Mesenchymal stem cell (in vitro differentiated cells and primary cell): ENCODE data around the gene PCYT1A. TPM values are rescaled to one million over a fixed set of nuclear protein-coding genes. Genes with fewer than 3 reads are reported as not detected.

Experiments
- DNase-seq: peaks from one replicate; pipeline ENCODE4 v3.0.0-alpha.2; 2013
- H2AFZ ChIP-seq: one replicate; pipeline ENCODE4 v1.6.1; 2013; ENCODE audit warnings: low read depth, mild to moderate bottlenecking, control low read depth, inconsistent platforms, low read length, moderate library complexity
- H2AK5ac ChIP-seq: 2 replicates; pipeline ENCODE4 v1.6.1; 2013; ENCODE audit warnings: low read length, moderate library complexity, mild to moderate bottlenecking, inconsistent platforms; ENCODE audit not compliant: severe bottlenecking
- H2BK120ac ChIP-seq: one replicate; pipeline ENCODE4 v1.6.1; 2013; ENCODE audit warnings: low read depth, mild to moderate bottlenecking, inconsistent platforms, low read length, moderate library complexity
- H2BK12ac ChIP-seq, 2 experiments: one replicate each; pipeline ENCODE4 v1.6.1; 2013; ENCODE audit warnings: inconsistent platforms in 2 of 2, low read length in 2 of 2, mild to moderate bottlenecking in 2 of 2, moderate library complexity in 2 of 2, control low read depth in 1 of 2
- H2BK15ac ChIP-seq: one replicate; pipeline ENCODE4 v1.6.1; 2013; ENCODE audit warnings: mild to moderate bottlenecking, low read depth, inconsistent platforms; ENCODE audit not compliant: poor library complexity, severe bottlenecking
- H2BK5ac ChIP-seq: 2 replicates; pipeline ENCODE4 v1.6.1; 2013; ENCODE audit warnings: low read depth, mild to moderate bottlenecking, low read length, control low read depth, inconsistent platforms; ENCODE audit not compliant: poor library complexity, severe bottlenecking
- H3K14ac ChIP-seq, 2 experiments: one replicate each; pipeline ENCODE4 v1.6.1; 2013; ENCODE audit warnings: inconsistent platforms in 2 of 2, low read length in 2 of 2, control low read depth in 1 of 2, mild to moderate bottlenecking in 1 of 2, moderate library complexity in 1 of 2
- H3K18ac ChIP-seq, 2 experiments: one replicate each; pipeline ENCODE4 v1.6.1; 2013; ENCODE audit warnings: inconsistent platforms in 2 of 2, low read length in 2 of 2, control low read depth in 1 of 2, low read depth in 1 of 2, mild to moderate bottlenecking in 1 of 2
- H3K23ac ChIP-seq, 2 experiments: one replicate each; pipeline ENCODE4 v1.6.1; 2013; ENCODE audit warnings: inconsistent platforms in 2 of 2, low read length in 2 of 2, mild to moderate bottlenecking in 2 of 2, moderate library complexity in 2 of 2, control low read depth in 1 of 2
- H3K27ac ChIP-seq: 2 replicates; pipeline ENCODE4 v1.5.1; 2013; ENCODE audit warnings: mild to moderate bottlenecking, moderate library complexity, low read length, control low read depth, inconsistent platforms; ENCODE audit not compliant: poor library complexity, severe bottlenecking
- H3K27me3 ChIP-seq, 2 experiments: 2 replicates each; pipeline versions ENCODE4 v1.6.1 to v1.7.0; 2013; ENCODE audit warnings: low read length in 2 of 2, mild to moderate bottlenecking in 2 of 2, moderate library complexity in 2 of 2, control low read depth in 1 of 2, inconsistent platforms in 1 of 2; ENCODE audit not compliant: control insufficient read depth in 1 of 2, insufficient read depth in 1 of 2
- H3K36me3 ChIP-seq, 2 experiments: 2 replicates each; pipeline versions ENCODE4 v1.6.1 to v1.7.0; 2013; ENCODE audit warnings: low read length in 2 of 2, control low read depth in 1 of 2, inconsistent platforms in 1 of 2, low read depth in 1 of 2, mild to moderate bottlenecking in 1 of 2; ENCODE audit not compliant: insufficient read depth in 2 of 2, control insufficient read depth in 1 of 2
- H3K4ac ChIP-seq, 2 experiments: one replicate each; pipeline ENCODE4 v1.6.1; 2013; ENCODE audit warnings: inconsistent platforms in 2 of 2, low read length in 2 of 2, mild to moderate bottlenecking in 2 of 2, moderate library complexity in 2 of 2, control low read depth in 1 of 2, low read depth in 1 of 2
- H3K4me1 ChIP-seq: 2 replicates; pipeline ENCODE4 v1.6.1; 2013; ENCODE audit warnings: low read depth, low read length, control low read depth; ENCODE audit not compliant: control insufficient read depth, insufficient read depth
- H3K4me2 ChIP-seq: 2 replicates; pipeline ENCODE4 v1.6.1; 2013; ENCODE audit warnings: low read length, mild to moderate bottlenecking, inconsistent platforms; ENCODE audit not compliant: poor library complexity, severe bottlenecking
- H3K4me3 ChIP-seq, 2 experiments: 2 replicates each; pipeline versions ENCODE4 v1.5.1 to v1.7.0; 2013; ENCODE audit warnings: low read length in 2 of 2, mild to moderate bottlenecking in 2 of 2, control low read depth in 1 of 2, low read depth in 1 of 2; ENCODE audit not compliant: insufficient read depth in 1 of 2
- H3K79me1 ChIP-seq: replicated peaks from 2 replicates; pipeline ENCODE4 v1.6.1; 2013; ENCODE audit warnings: mild to moderate bottlenecking, control low read depth, low read length, inconsistent platforms; ENCODE audit not compliant: poor library complexity, severe bottlenecking
- H3K9ac ChIP-seq: 2 replicates; pipeline ENCODE4 v1.7.0; 2013; ENCODE audit warnings: mild to moderate bottlenecking, low read length, moderate library complexity
- H3K9me3 ChIP-seq: 2 replicates; pipeline ENCODE4 v1.7.0; 2013; ENCODE audit warnings: mild to moderate bottlenecking, low read length; ENCODE audit not compliant: control insufficient read depth
- H4K8ac ChIP-seq: one replicate; pipeline ENCODE4 v1.6.1; 2013; ENCODE audit warnings: inconsistent platforms, mild to moderate bottlenecking, low read length, moderate library complexity
- H4K91ac ChIP-seq: one replicate; pipeline ENCODE4 v1.6.1; 2013; ENCODE audit warnings: mild to moderate bottlenecking, low read length, inconsistent platforms
- WGBS: methylation state at CpG from one replicate; pipeline ENCODE4 v1.1.7; 2013; ENCODE audit warnings: mixed read lengths; 5-methylcytosine and 5-hydroxymethylcytosine counted together
- polyA plus RNA-seq, 2 experiments: library from polyadenylated mRNA; stranded (reverse); fragments of 200-250 nt; gene quantifications; one replicate each; pipeline ENCODE4 v1.2.3, GENCODE V29; 2013

Gene PCYT1A
- polyA plus RNA-seq (2013, experiment 1 of 2) = 61.2 TPM
- polyA plus RNA-seq (2013, experiment 2 of 2) = 60.2 TPM

DNA sequence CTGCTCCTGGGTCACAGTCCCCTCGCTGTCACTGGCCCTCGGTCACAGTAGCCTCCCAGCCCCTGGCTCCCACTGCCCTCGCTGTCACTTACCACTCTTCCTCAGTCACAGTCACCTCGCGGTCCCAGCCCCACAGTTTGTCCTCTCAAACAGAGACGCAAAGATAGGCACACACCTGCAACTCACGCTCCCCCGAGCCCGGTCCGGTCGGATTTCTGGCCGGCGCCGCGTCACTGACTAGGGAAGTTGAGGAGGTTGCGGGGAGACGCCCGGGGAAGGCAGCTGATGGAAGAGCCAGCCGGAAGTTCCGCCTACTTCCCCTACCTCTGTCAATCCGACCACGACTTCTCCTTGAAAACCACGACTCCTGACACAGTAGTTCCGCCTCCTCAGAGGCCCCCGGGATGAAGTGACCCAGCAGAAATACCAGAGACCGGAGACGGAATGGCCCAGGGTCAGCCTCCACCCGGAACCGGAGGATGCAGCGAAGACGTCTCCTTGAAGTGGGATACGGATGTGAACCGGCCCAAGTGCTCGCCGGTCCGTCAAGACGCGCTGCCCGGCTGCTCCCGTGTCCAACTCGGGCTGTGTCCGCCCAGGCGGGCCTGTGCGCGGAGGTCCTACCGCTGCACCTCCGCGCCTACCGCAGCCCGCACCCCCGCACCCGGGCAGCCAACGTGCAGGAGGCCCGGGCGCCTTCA is at the start of gene PCYT1A:
Gene PCYT1A, minus strand, starts transcription at position 287 of the 701 bp plus-strand sequence. CDS start 17,195 bp downstream, outside the sequence.
- H3K18ac ChIP-seq = peak within 1 kb of the TSS; percentile 94 to 98
- H4K91ac ChIP-seq = peak within 1 kb of the TSS; percentile 96
- H2BK5ac ChIP-seq = peak within 1 kb of the TSS; percentile 75
- H3K27me3 ChIP-seq = no peaks in the 10 kb centered on the region
- H2AFZ ChIP-seq = peak within 1 kb of the TSS; percentile 59
- DNase-seq = peak; percentile 98
- H3K4me2 ChIP-seq = peak within 1 kb of the TSS; percentile 86
- peak within 1 kb of the TSS; percentile 98 for H4K8ac ChIP-seq
- H3K4me3 ChIP-seq = peak within 1 kb of the TSS; percentile 94 to 100
- peaks cover 8% of the 10 kb centered on the region for H3K4me1 ChIP-seq
- peak within 1 kb of the TSS; percentile 84 for H3K27ac ChIP-seq
- peak within 1 kb of the TSS; percentile 99 for H3K9ac ChIP-seq
- H3K79me1 ChIP-seq = peaks cover 4% of the 10 kb centered on the region
- H3K23ac ChIP-seq = peak within 1 kb of the TSS in 1 of 2 experiments; percentile 81
- peaks cover 0 to 9% of the 10 kb centered on the region in 2 experiments for H3K36me3 ChIP-seq
- H3K4ac ChIP-seq = peak within 1 kb of the TSS; percentile 95 to 96
- peak within 1 kb of the TSS in 1 of 2 experiments; percentile 94 for H3K14ac ChIP-seq
- peak within 1 kb of the TSS; percentile 92 for H2BK15ac ChIP-seq
- 1% methylated on average over 52 of the region's 55 CpGs for WGBS
- H2BK120ac ChIP-seq = peak within 1 kb of the TSS; percentile 91
- no peak within 1 kb of the TSS for H2AK5ac ChIP-seq
- no peaks in the 10 kb centered on the region for H3K9me3 ChIP-seq
- H2BK12ac ChIP-seq = no peak within 1 kb of the TSS

DNA sequence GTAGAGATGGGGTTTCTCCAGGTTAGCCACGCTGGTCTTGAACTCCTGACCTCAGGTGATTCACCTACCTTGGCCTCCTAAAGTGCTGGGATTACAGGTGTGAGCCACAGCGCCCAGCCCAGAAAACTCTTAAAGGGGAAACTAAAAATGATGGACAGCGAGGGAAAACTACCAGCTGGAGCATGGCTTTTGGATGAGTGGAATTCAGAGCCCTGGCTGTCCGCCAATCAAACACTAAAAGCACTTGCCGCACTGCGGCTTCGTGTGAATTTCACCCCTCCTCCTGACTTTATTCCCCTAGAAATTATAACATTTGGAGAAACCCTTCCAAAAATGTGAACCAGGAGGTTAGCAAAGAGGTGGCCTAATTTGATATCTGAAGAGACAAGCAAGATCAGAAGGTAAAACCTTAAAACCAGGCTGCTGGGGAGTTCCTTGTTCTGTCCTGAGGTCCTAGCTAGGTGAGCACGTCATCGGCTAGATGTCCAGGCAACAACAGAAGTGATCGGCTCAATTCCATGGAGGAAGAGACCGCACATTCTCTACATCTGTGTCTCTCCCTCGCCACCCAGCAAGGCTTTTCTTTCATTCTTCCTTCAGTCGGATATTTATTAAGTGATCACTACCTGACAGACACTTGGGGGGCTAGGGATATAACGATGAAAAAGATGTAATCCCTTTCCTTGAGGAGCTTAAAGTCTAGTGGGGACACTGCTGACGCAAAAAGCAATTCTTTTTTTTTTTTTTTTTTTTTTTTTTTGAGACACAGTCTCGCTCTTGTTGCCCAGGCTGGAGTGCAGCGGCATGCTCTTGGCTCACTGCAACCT is 49.0 kb upstream of the PCYT1A start:
- Histone ChIP-seq H3K4me1 (peaks cover 18% of the 10 kb centered on the region), H3K36me3 (no peaks in the 10 kb centered on the region), H3K18ac (no peak overlapping the region), H4K8ac (peak overlapping the region; percentile 7), H2AK5ac (no peak overlapping the region), H3K4me2 (no peak overlapping the region), H2BK120ac (no peak overlapping the region), H3K27ac (no peak overlapping the region), H3K79me1 (no peaks in the 10 kb centered on the region), H3K9me3 (no peaks in the 10 kb centered on the region), H3K23ac (no peak overlapping the region), H3K4ac (no peak overlapping the region), H2BK15ac (no peak overlapping the region), H3K14ac (no peak overlapping the region), H2AFZ (no peak overlapping the region), H4K91ac (no peak overlapping the region), H3K27me3 (no peaks in the 10 kb centered on the region), H2BK5ac (no peak overlapping the region), H2BK12ac (no peak overlapping the region), H3K9ac (no peak overlapping the region), H3K4me3 (no peak overlapping the region)
- 89% methylated on average over 11 of the region's 17 CpGs for WGBS
- DNase-seq = no peak

- no peak overlapping the region for H2BK5ac ChIP-seq
- H3K23ac ChIP-seq = no peak overlapping the region
- H3K18ac ChIP-seq = peak overlapping the region; percentile 6 to 43
- H3K9me3 ChIP-seq = no peaks in the 10 kb centered on the region
- H3K4me1 ChIP-seq = peaks cover 17% of the 10 kb centered on the region
- no peak overlapping the region for H3K27ac ChIP-seq
- peak overlapping the region; percentile 64 for H4K8ac ChIP-seq
- 63% methylated on average over 4 of the region's 12 CpGs for WGBS
- no peaks in the 10 kb centered on the region for H3K27me3 ChIP-seq
- no peak overlapping the region for H2AFZ ChIP-seq
- no peak overlapping the region for H2BK120ac ChIP-seq
- H2BK15ac ChIP-seq = no peak overlapping the region
- peak overlapping the region in 1 of 2 experiments; percentile 22 for H3K14ac ChIP-seq
- no peak overlapping the region for H2BK12ac ChIP-seq
- no peaks in the 10 kb centered on the region for H3K36me3 ChIP-seq
- H3K79me1 ChIP-seq = no peaks in the 10 kb centered on the region
- no peak overlapping the region for H3K9ac ChIP-seq
- H3K4me2 ChIP-seq = no peak overlapping the region
- H2AK5ac ChIP-seq = no peak overlapping the region
- no peak overlapping the region for H3K4ac ChIP-seq
- H3K4me3 ChIP-seq = no peak overlapping the region
- H4K91ac ChIP-seq = peak overlapping the region; percentile 83
- DNase-seq = no peak
Observed at GRCh38 chr3:196335503-196335948, 48.0 kb upstream of the PCYT1A start.

- Histone ChIP-seq H3K4me2 (no peak overlapping the region), H4K8ac (no peak overlapping the region), H2AK5ac (no peak overlapping the region), H3K23ac (no peak overlapping the region), H3K4me3 (no peak overlapping the region), H2AFZ (no peak overlapping the region), H3K36me3 (no peaks in the 10 kb centered on the region), H4K91ac (no peak overlapping the region), H3K14ac (no peak overlapping the region), H3K27ac (no peak overlapping the region), H2BK15ac (no peak overlapping the region), H2BK120ac (peak overlapping the region; percentile 19), H2BK12ac (no peak overlapping the region), H3K18ac (no peak overlapping the region), H3K4ac (no peak overlapping the region), H3K9ac (no peak overlapping the region), H3K9me3 (no peaks in the 10 kb centered on the region), H3K4me1 (peaks cover 16% of the 10 kb centered on the region), H2BK5ac (no peak overlapping the region), H3K79me1 (no peaks in the 10 kb centered on the region), H3K27me3 (no peaks in the 10 kb centered on the region)
- WGBS = 71% methylated on average over 1 of the region's 1 CpG
- no peak for DNase-seq
Observed at GRCh38 chr3:196334982-196335381, 47.5 kb upstream of the PCYT1A start.
